ENCODE data around the gene GRSF1. TPM values are rescaled to one million over a fixed set of nuclear protein-coding genes. Genes with fewer than 3 reads are reported as not detected.

GRSF1 gene
- total and polyA plus RNA-seq, 2 donors (not counting 1 experiment from before 2014, with no cell fraction given): 23.7 to 43.2 TPM

DNA sequence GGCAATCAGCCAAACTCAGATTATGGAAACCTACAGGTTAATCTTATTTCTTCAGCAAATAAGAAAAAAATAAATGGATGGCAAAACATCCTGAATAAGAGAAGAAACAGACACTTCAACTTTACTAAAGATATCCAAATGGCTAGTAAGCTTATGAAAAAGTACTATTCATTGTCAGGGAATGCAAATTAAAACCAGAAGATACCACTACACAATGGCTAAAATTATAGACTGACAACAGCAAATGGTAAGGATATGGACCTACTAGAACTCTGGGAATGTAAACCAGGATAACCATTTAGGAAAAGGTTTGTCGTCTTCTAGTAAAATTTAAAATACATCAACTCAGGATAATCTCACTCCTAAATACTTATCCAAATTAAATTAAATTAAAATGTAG is 24.3 kb downstream of the GRSF1 start:
- DNase-seq (no peak), ATAC-seq (ENCODE audit: low read depth) (no peak)
- Mint-ChIP-seq H3K27me3 (no peaks in the 10 kb centered on the region), H3K4me1 (peaks cover 17% of the 10 kb centered on the region), H3K27ac (no peak overlapping the region), H3K4me3 (no peak overlapping the region), H3K9me3 (ENCODE audit: insufficient read depth) (no peaks in the 10 kb centered on the region)
- no peaks in the 10 kb centered on the region for H3K79me2 ChIP-seq (ENCODE audit: control insufficient read depth, insufficient read depth, low read length)
- no peak overlapping the region for H3K4me3 ChIP-seq (ENCODE audit: control extremely low read depth in 1 of 5, extremely low read depth in 1 of 5, insufficient read depth in 1 of 5, low read depth in 2 of 5, low read length in 4 of 5)
- H3K27me3 ChIP-seq (replicated peaks in 1 of 4; ENCODE audit: control extremely low read depth in 1 of 4, control insufficient read depth in 3 of 4, insufficient read depth in 4 of 4, low read length in 3 of 4): no peaks in the 10 kb centered on the region
- H3K4me2 ChIP-seq (replicated peaks; ENCODE audit: low read depth, low read length, poor library complexity, severe bottlenecking): no peak overlapping the region
- peaks cover 0 to 17% of the 10 kb centered on the region in 2 experiments for H3K36me3 ChIP-seq (replicated peaks in 1 of 2; ENCODE audit: control extremely low read depth in 1 of 2, control insufficient read depth in 1 of 2, extremely low read depth in 1 of 2, insufficient read depth in 2 of 2, low read length in 1 of 2)
- H3K9ac ChIP-seq (ENCODE audit: low read length): no peak overlapping the region
- no peak overlapping the region for H2AFZ ChIP-seq (ENCODE audit: insufficient read depth, low read depth, low read length, poor library complexity, severe bottlenecking)
- TF ChIP-seq EZH2 (IDR thresholded peaks at IDR 0.05; ENCODE audit: borderline replicate concordance, insufficient read depth, low read depth, low read length, poor library complexity, severe bottlenecking): no peak
- TF ChIP-seq, protein P1, sequence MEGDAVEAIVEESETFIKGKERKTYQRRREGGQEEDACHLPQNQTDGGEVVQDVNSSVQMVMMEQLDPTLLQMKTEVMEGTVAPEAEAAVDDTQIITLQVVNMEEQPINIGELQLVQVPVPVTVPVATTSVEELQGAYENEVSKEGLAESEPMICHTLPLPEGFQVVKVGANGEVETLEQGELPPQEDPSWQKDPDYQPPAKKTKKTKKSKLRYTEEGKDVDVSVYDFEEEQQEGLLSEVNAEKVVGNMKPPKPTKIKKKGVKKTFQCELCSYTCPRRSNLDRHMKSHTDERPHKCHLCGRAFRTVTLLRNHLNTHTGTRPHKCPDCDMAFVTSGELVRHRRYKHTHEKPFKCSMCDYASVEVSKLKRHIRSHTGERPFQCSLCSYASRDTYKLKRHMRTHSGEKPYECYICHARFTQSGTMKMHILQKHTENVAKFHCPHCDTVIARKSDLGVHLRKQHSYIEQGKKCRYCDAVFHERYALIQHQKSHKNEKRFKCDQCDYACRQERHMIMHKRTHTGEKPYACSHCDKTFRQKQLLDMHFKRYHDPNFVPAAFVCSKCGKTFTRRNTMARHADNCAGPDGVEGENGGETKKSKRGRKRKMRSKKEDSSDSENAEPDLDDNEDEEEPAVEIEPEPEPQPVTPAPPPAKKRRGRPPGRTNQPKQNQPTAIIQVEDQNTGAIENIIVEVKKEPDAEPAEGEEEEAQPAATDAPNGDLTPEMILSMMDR (IDR thresholded peaks at IDR 0.05): no peak
- H4K20me1 ChIP-seq (ENCODE audit: control insufficient read depth, insufficient read depth, low read length, poor library complexity, severe bottlenecking): no peaks in the 10 kb centered on the region
- ChIA-PET CTCF (no interaction called here), POLR2A (no interaction called here)
- no peaks in the 10 kb centered on the region for H3K9me3 ChIP-seq (ENCODE audit: control extremely low read depth in 1 of 3, control insufficient read depth in 2 of 3, insufficient read depth in 1 of 3, low read length in 2 of 3)
- no peak overlapping the region for H3K27ac ChIP-seq (ENCODE audit: low read length in 2 of 2)
- H3K4me1 ChIP-seq (ENCODE audit: control insufficient read depth in 2 of 2, insufficient read depth in 2 of 2, low read length in 2 of 2): peaks cover 3 to 8% of the 10 kb centered on the region in 2 donors
- intact Hi-C loops (cut with micrococcal nuclease): no loop called here
- WGBS (ENCODE audit: insufficient coverage): no CpG with 5 or more reads among the region's 1 CpG

DNA sequence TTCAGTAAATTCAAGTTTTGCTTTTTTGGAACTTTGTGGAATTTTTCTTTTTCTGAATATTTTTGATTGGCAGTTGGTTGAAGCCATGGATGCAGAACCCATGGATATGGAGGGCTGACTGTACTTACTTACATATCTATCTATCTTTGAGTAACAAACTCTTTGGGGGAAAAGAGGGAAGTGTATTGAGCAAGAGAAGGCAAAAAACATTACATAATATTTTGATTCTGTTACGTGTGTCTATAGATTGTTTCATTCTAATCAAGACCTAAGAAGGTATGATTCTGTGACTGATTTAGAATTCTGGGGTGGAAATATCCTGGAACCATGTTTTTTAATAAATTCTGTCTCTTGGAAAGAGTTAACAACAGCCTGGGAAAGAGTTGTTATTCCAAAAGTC is 31.5 kb downstream of the GRSF1 start:
- intact Hi-C loops (cut with micrococcal nuclease): no loop called here
- CTCF ChIA-PET: no interaction called here
- TF ChIP-seq, protein P1 (IDR thresholded peaks at IDR 0.05): no peak
- no peak for TF ChIP-seq EZH2 (IDR thresholded peaks at IDR 0.05; ENCODE audit: borderline replicate concordance, insufficient read depth, low read depth, low read length, poor library complexity, severe bottlenecking)
- H3K36me3 ChIP-seq (replicated peaks in 1 of 2; ENCODE audit: control extremely low read depth in 1 of 2, control insufficient read depth in 1 of 2, extremely low read depth in 1 of 2, insufficient read depth in 2 of 2, low read length in 1 of 2): no peaks in the 10 kb centered on the region
- H3K9ac ChIP-seq (ENCODE audit: low read length): no peak overlapping the region
- Mint-ChIP-seq H3K27me3 (no peaks in the 10 kb centered on the region), H3K4me3 (no peak overlapping the region), H3K27ac (no peak overlapping the region), H3K9me3 (ENCODE audit: insufficient read depth) (no peaks in the 10 kb centered on the region), H3K4me1 (no peaks in the 10 kb centered on the region)
- DNase-seq (no peak), ATAC-seq (ENCODE audit: low read depth) (no peak)
- no peaks in the 10 kb centered on the region for H3K79me2 ChIP-seq (ENCODE audit: control insufficient read depth, insufficient read depth, low read length)
- no peaks in the 10 kb centered on the region for H3K4me1 ChIP-seq (ENCODE audit: control insufficient read depth in 2 of 2, insufficient read depth in 2 of 2, low read length in 2 of 2)
- H3K4me2 ChIP-seq (replicated peaks; ENCODE audit: low read depth, low read length, poor library complexity, severe bottlenecking): no peak overlapping the region
- no peak overlapping the region for H2AFZ ChIP-seq (ENCODE audit: insufficient read depth, low read depth, low read length, poor library complexity, severe bottlenecking)
- POLR2A ChIA-PET: no interaction called here
- WGBS (ENCODE audit: insufficient coverage): no CpG with 5 or more reads among the region's 1 CpG
- no peaks in the 10 kb centered on the region for H3K27me3 ChIP-seq (replicated peaks in 1 of 4; ENCODE audit: control extremely low read depth in 1 of 4, control insufficient read depth in 3 of 4, insufficient read depth in 4 of 4, low read length in 3 of 4)
- H3K4me3 ChIP-seq (ENCODE audit: control extremely low read depth in 1 of 5, extremely low read depth in 1 of 5, insufficient read depth in 1 of 5, low read depth in 2 of 5, low read length in 4 of 5): no peak overlapping the region
- no peaks in the 10 kb centered on the region for H3K9me3 ChIP-seq (ENCODE audit: control extremely low read depth in 1 of 3, control insufficient read depth in 2 of 3, insufficient read depth in 1 of 3, low read length in 2 of 3)
- no peaks in the 10 kb centered on the region for H4K20me1 ChIP-seq (ENCODE audit: control insufficient read depth, insufficient read depth, low read length, poor library complexity, severe bottlenecking)
- H3K27ac ChIP-seq (ENCODE audit: low read length in 2 of 2): no peak overlapping the region

Measured in B cell (primary cell).